Stimulated activated CD4-positive, alpha-beta T cell treated with anti-CD3 and anti-CD28 coated beads, Interleukin-4, amount 100 ng/mL, for 4 hours (primary cell): Measurements from ENCODE around the gene FAM13C.
"Not testable (repeated sequence)": the region's sequence is repeated elsewhere in the genome, so short reads cannot be mapped to it uniquely, and the experiment has no call there.

Experiments
- DNase-seq, 2 experiments: peaks; one replicate each; pipeline ENCODE4 v3.0.0-alpha.2; 2020

Gene FAM13C

GRCh38 chr10:59225211-59225610 lies 137.1 kb downstream of the FAM13C start:
- no peak for DNase-seq

- not testable (repeated sequence) for DNase-seq
Measured at GRCh38 chr10:59223597-59223996, 138.8 kb downstream of the FAM13C start.

- no peak for DNase-seq
Measured at GRCh38 chr10:59222788-59223187, 139.6 kb downstream of the FAM13C start.

GRCh38 chr10:59216178-59216869 lies 146.0 kb downstream of the FAM13C start:
- DNase-seq: no peak

- no peak for DNase-seq
Measured at GRCh38 chr10:59214160-59214559, 148.2 kb downstream of the FAM13C start.

GRCh38 chr10:59212301-59212798 lies 150.0 kb downstream of the FAM13C start:
- no peak for DNase-seq

- no peak for DNase-seq
Measured at GRCh38 chr10:59206204-59206720, 156.1 kb downstream of the FAM13C start.
